ENCODE measurements around the gene VANGL1. TPM values are rescaled to one million over a fixed set of nuclear protein-coding genes. Genes with fewer than 3 reads are reported as not detected.

The VANGL1 gene
- total and polyA plus RNA-seq, 2 of the 13 experiments (the other 11 are each of a cell fraction or from before 2014, with no cell fraction given) = 5.3 to 9.4 TPM

- TF ChIP-seq ZNF574 (CRISPR knock-in tag; IDR thresholded peaks at IDR 0.05) = no peak
- TF ChIP-seq ZNF33A (CRISPR knock-in tag; IDR thresholded peaks at IDR 0.05; ENCODE audit: borderline replicate concordance) = no peak
- no peak for TF ChIP-seq ZNF512 (CRISPR knock-in tag; IDR thresholded peaks at IDR 0.05)
- no peak for TF ChIP-seq ZNF713 (CRISPR knock-in tag; IDR thresholded peaks at IDR 0.05)
- peak; percentile 47; the same call in 1 of the 2 replicates for TF ChIP-seq HNF1B (CRISPR knock-in tag; IDR thresholded peaks at IDR 0.05)
- TF ChIP-seq HOXA7 (CRISPR knock-in tag; IDR thresholded peaks at IDR 0.05) = no peak
- no peak for TF ChIP-seq ZBTB44 (CRISPR knock-in tag; IDR thresholded peaks at IDR 0.05)
- TF ChIP-seq ZBTB34 (CRISPR knock-in tag; IDR thresholded peaks at IDR 0.05) = no peak
- peak; percentile 41 to 52; a peak in 3 of 4 replicates for TF ChIP-seq POLR2A (IDR thresholded peaks at IDR 0.05; ENCODE audit: insufficient read depth in 1 of 2, low read depth in 2 of 2, low read length in 2 of 2)
- TF ChIP-seq NFYB (CRISPR knock-in tag; IDR thresholded peaks at IDR 0.05) = no peak
- TF ChIP-seq THAP7 (CRISPR knock-in tag; IDR thresholded peaks at IDR 0.05) = no peak
- 0 out of 2 replicates have a peak, but pooled peaks have one; percentile 23 for TF ChIP-seq ZNF710 (CRISPR knock-in tag; IDR thresholded peaks at IDR 0.05; ENCODE audit: borderline replicate concordance)
- no peak for TF ChIP-seq ZBTB26 (CRISPR knock-in tag; IDR thresholded peaks at IDR 0.05; ENCODE audit: borderline replicate concordance)
These were observed 650 bp downstream of the VANGL1 start (continued) for GRCh38 chr1:115642168-115643072.
